WTC11 (cell line): ENCODE measurements around the gene F2RL2.

ENCODE experiments used
- AFF4 ChIP-seq: sonication (generic); formaldehyde crosslinking; IDR thresholded peaks from 2 replicates; pipeline ENCODE4 v1.8.1; 2023; ENCODE audit warnings: mild to moderate bottlenecking, missing genetic modification reagents, borderline replicate concordance
- CBFB ChIP-seq: sonication (generic); formaldehyde crosslinking; IDR thresholded peaks from 2 replicates; pipeline ENCODE4 v1.8.1; 2022; ENCODE audit warnings: mild to moderate bottlenecking, low read depth, missing genetic modification reagents
- CTCF ChIP-seq: fragments of 200-600 bp; IDR thresholded peaks from 2 replicates; pipeline ENCODE4 v1.8.0; 2022; ENCODE audit warnings: antibody characterized with exemption
- ELF4 ChIP-seq: sonication (generic); formaldehyde crosslinking; IDR thresholded peaks from 2 replicates; pipeline ENCODE4 v1.8.1; 2022; ENCODE audit warnings: low read depth, mild to moderate bottlenecking, moderate library complexity, missing genetic modification reagents
- FOXJ3 ChIP-seq: sonication (generic); formaldehyde crosslinking; IDR thresholded peaks from 2 replicates; pipeline ENCODE4 v1.9.0; 2021; ENCODE audit warnings: missing genetic modification reagents, mild to moderate bottlenecking, borderline replicate concordance
- GABPB1 ChIP-seq: sonication (generic); formaldehyde crosslinking; IDR thresholded peaks from 2 replicates; pipeline ENCODE4 v1.8.1; 2023; ENCODE audit warnings: mild to moderate bottlenecking, missing genetic modification reagents
- IRF1 ChIP-seq: sonication (generic); formaldehyde crosslinking; IDR thresholded peaks from 2 replicates; pipeline ENCODE4 v1.8.0; 2023; ENCODE audit warnings: missing genetic modification reagents
- NFE2L1 ChIP-seq: sonication (generic); formaldehyde crosslinking; IDR thresholded peaks from 2 replicates; pipeline ENCODE4 v1.8.1; 2023; ENCODE audit warnings: missing genetic modification reagents
- NR2C2 ChIP-seq: sonication (generic); formaldehyde crosslinking; IDR thresholded peaks from 2 replicates; pipeline ENCODE4 v1.8.0; 2022; ENCODE audit warnings: mild to moderate bottlenecking, missing genetic modification reagents
- USF1 ChIP-seq: sonication (generic); formaldehyde crosslinking; IDR thresholded peaks from 2 replicates; pipeline ENCODE4 v1.8.0; 2022; ENCODE audit warnings: mild to moderate bottlenecking, missing genetic modification reagents
- USF2 ChIP-seq: sonication (generic); formaldehyde crosslinking; IDR thresholded peaks from 2 replicates; pipeline ENCODE4 v1.8.1; 2023; ENCODE audit warnings: mild to moderate bottlenecking, missing genetic modification reagents, moderate library complexity
- TF ChIP-seq, protein P1 (sequence below): sonication (generic); formaldehyde crosslinking; IDR thresholded peaks from 2 replicates; pipeline ENCODE4 v1.8.1; 2023; ENCODE audit warnings: mild to moderate bottlenecking, moderate library complexity, missing genetic modification reagents
- TF ChIP-seq, protein P2 (sequence below): fragments of 250-450 bp; sonication (Bioruptor Pico); IDR thresholded peaks from 2 replicates; pipeline ENCODE4 v1.9.0; 2021; ENCODE audit warnings: mild to moderate bottlenecking, borderline replicate concordance

- TF ChIP-seq CTCF (no peak), AFF4 (CRISPR knock-in tag) (no peak), USF2 (CRISPR knock-in tag) (no peak), GABPB1 (CRISPR knock-in tag) (no peak), CBFB (CRISPR knock-in tag) (no peak), USF1 (no peak), NFE2L1 (CRISPR knock-in tag) (no peak), ELF4 (CRISPR knock-in tag) (no peak), IRF1 (CRISPR knock-in tag) (no peak), FOXJ3 (CRISPR knock-in tag) (no peak), NR2C2 (CRISPR knock-in tag) (no peak)
- TF ChIP-seq, protein P1, sequence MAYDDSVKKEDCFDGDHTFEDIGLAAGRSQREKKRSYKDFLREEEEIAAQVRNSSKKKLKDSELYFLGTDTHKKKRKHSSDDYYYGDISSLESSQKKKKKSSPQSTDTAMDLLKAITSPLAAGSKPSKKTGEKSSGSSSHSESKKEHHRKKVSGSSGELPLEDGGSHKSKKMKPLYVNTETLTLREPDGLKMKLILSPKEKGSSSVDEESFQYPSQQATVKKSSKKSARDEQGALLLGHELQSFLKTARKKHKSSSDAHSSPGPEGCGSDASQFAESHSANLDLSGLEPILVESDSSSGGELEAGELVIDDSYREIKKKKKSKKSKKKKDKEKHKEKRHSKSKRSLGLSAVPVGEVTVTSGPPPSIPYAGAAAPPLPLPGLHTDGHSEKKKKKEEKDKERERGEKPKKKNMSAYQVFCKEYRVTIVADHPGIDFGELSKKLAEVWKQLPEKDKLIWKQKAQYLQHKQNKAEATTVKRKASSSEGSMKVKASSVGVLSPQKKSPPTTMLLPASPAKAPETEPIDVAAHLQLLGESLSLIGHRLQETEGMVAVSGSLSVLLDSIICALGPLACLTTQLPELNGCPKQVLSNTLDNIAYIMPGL (CRISPR knock-in tag): no peak
- TF ChIP-seq, protein P2, sequence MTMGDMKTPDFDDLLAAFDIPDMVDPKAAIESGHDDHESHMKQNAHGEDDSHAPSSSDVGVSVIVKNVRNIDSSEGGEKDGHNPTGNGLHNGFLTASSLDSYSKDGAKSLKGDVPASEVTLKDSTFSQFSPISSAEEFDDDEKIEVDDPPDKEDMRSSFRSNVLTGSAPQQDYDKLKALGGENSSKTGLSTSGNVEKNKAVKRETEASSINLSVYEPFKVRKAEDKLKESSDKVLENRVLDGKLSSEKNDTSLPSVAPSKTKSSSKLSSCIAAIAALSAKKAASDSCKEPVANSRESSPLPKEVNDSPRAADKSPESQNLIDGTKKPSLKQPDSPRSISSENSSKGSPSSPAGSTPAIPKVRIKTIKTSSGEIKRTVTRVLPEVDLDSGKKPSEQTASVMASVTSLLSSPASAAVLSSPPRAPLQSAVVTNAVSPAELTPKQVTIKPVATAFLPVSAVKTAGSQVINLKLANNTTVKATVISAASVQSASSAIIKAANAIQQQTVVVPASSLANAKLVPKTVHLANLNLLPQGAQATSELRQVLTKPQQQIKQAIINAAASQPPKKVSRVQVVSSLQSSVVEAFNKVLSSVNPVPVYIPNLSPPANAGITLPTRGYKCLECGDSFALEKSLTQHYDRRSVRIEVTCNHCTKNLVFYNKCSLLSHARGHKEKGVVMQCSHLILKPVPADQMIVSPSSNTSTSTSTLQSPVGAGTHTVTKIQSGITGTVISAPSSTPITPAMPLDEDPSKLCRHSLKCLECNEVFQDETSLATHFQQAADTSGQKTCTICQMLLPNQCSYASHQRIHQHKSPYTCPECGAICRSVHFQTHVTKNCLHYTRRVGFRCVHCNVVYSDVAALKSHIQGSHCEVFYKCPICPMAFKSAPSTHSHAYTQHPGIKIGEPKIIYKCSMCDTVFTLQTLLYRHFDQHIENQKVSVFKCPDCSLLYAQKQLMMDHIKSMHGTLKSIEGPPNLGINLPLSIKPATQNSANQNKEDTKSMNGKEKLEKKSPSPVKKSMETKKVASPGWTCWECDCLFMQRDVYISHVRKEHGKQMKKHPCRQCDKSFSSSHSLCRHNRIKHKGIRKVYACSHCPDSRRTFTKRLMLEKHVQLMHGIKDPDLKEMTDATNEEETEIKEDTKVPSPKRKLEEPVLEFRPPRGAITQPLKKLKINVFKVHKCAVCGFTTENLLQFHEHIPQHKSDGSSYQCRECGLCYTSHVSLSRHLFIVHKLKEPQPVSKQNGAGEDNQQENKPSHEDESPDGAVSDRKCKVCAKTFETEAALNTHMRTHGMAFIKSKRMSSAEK: no peak
These were observed 49.0 kb upstream of the F2RL2 start for GRCh38 chr5:76672242-76672641.
